ENCODE measurements around the gene PDGFRB. TPM values are rescaled to one million over a fixed set of nuclear protein-coding genes. Genes with fewer than 3 reads are reported as not detected.

Gene PDGFRB
- total RNA-seq, 2 donors from 2014 or later: 8.6 to 18.1 TPM

DNA sequence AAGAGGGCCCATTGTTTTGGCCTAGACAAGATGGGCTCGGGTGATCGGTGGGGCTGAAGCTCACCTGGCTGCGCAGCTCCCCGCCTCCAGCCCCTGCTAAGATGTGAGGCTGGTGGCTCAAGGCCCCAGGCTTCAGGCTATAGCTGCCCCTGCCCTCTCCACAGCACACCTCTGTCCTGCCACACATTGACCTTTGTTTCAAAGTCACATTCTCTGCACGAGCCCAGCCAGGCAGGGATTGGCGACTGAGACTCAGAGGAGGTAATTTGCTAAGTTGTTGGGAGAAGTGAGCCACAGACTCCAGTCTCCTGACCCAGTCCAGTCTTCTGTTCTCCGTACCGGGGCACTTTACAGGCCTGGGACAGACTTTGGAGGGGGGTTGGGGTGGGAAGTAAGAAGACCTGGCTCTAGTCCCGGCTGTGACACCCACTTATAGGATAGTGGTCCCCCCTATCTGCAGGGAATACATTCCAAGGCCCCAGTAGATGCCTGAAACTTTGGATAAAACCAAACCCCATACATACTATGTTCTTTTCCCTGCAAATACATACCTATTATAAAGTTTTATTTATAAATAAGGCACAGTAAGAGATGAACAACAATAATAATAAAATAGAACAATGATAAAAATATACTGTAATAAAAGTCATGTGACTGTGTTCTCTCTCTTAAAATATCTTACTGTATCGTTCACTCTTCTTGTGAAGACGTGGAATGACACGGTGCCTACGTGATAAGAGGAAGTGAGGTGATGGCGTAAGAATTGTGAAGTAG, 13.3 kb downstream of the PDGFRB start:
- Histone ChIP-seq H3K27ac (peak overlapping the region; percentile 72), H3K36me3 (no peaks in the 10 kb centered on the region), H3K4me1 (no peaks in the 10 kb centered on the region), H3K4me3 (no peak overlapping the region), H3K9ac (ENCODE audit: low read depth in 2 of 2, low read length in 2 of 2) (peak overlapping the region in 1 of 2 donors; percentile 46), H3K27me3 (no peaks in the 10 kb centered on the region), H3K9me3 (no peaks in the 10 kb centered on the region)
- TF ChIP-seq, protein P1, sequence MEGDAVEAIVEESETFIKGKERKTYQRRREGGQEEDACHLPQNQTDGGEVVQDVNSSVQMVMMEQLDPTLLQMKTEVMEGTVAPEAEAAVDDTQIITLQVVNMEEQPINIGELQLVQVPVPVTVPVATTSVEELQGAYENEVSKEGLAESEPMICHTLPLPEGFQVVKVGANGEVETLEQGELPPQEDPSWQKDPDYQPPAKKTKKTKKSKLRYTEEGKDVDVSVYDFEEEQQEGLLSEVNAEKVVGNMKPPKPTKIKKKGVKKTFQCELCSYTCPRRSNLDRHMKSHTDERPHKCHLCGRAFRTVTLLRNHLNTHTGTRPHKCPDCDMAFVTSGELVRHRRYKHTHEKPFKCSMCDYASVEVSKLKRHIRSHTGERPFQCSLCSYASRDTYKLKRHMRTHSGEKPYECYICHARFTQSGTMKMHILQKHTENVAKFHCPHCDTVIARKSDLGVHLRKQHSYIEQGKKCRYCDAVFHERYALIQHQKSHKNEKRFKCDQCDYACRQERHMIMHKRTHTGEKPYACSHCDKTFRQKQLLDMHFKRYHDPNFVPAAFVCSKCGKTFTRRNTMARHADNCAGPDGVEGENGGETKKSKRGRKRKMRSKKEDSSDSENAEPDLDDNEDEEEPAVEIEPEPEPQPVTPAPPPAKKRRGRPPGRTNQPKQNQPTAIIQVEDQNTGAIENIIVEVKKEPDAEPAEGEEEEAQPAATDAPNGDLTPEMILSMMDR (IDR thresholded peaks at IDR 0.05): no peak
- intact Hi-C loops (cut with DNase I): no loop called here
- no peak for DNase-seq

DNA sequence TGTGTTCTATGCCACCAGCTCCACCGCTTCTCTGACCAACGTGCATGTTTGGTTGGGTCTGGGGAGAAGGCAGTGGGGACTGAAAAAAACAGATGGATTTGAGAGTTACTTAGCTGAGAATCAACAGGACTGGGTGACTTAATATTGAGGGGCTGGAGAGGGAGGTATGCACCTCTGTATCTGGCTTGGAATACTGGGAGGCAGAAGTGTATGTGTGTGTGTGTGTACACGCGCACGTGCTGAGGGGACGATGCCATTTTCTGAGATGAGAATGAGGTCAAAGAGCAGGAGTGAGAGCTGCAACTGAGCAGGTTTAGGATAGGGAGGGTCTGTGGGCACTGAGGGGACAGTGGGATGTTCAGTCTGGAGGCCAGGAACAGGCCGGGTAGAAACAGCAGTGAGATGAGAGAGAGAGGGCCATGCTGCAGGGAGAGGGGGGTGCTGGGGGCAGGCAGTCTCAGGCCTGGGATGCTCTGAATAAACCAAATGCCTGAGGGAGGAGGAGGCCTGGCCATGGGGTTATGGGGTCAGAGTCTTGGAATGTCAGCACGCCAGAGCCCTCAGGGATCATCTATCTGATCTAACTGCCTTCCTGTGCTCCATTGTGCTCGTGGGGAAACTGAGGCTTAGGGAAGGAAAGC, 14.0 kb downstream of the PDGFRB start:
- H3K9me3 ChIP-seq: no peaks in the 10 kb centered on the region
- H3K9ac ChIP-seq (ENCODE audit: low read depth in 2 of 2, low read length in 2 of 2): peak overlapping the region in 1 of 2 donors; percentile 46
- intact Hi-C loops (cut with DNase I): no loop called here
- H3K4me3 ChIP-seq: no peak overlapping the region
- H3K4me1 ChIP-seq: no peaks in the 10 kb centered on the region
- TF ChIP-seq, protein P1 (IDR thresholded peaks at IDR 0.05): no peak
- no peaks in the 10 kb centered on the region for H3K27me3 ChIP-seq
- peak overlapping the region; percentile 72 for H3K27ac ChIP-seq
- H3K36me3 ChIP-seq: no peaks in the 10 kb centered on the region
- no peak for DNase-seq

DNA sequence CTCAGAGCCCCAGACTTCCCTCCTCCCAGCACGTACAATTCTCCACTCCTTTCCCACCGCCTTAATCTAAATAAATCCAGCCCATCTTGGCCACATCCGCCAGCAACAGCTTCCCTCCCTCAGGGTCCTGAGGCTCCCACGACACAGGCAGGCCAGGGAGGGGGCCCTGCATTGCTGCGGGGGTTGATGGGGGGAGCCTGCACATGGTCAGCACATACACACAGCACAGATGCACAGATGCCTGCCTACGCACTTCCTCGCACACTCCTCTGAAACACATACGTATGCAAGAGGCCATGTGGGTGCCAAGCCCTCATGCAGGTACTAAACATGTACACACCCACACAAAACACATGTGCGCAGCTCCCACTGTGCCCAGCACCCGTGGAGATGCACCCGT, 14.8 kb downstream of the PDGFRB start:
- Histone ChIP-seq H3K27me3 (no peaks in the 10 kb centered on the region), H3K27ac (peak overlapping the region; percentile 72)

DNA sequence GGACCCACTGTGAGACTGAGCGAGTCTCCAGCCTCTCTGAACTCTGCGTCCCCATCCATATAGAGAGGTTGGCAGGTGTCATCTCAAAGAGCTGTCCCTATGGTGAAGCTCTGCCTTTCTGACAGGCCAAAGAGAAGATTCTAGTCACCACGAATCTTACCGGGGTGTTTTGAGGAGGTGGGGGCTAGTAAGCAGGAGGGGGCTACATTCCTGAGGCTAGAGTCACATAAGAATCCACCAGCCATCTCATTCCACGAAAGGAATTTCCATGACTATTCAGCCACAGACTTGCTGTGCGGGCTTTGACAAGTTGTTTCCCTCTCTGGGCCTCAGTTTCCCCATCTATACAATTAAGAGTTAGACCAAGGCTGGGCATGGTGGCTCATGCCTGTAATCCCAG, 16.3 kb downstream of the PDGFRB start:
- no peak overlapping the region for H3K9ac ChIP-seq (ENCODE audit: low read depth in 2 of 2, low read length in 2 of 2)
- H3K27me3 ChIP-seq: no peaks in the 10 kb centered on the region
- no peak overlapping the region for H3K4me3 ChIP-seq
- no peaks in the 10 kb centered on the region for H3K4me1 ChIP-seq
- no peaks in the 10 kb centered on the region for H3K9me3 ChIP-seq
- DNase-seq: no peak
- intact Hi-C loops (cut with DNase I): loop anchor here (10.0 kb wide), 1 partner anchor 295 kb away; no protein-coding TSS in a partner anchor
- peak overlapping the region; percentile 72 for H3K27ac ChIP-seq
- TF ChIP-seq, protein P1 (IDR thresholded peaks at IDR 0.05): no peak
- no peaks in the 10 kb centered on the region for H3K36me3 ChIP-seq

More for the DNA sequence above, 14.8 kb downstream of the PDGFRB start:
- TF ChIP-seq, protein P1 (IDR thresholded peaks at IDR 0.05): no peak
- Histone ChIP-seq H3K9me3 (no peaks in the 10 kb centered on the region), H3K4me1 (no peaks in the 10 kb centered on the region), H3K4me3 (no peak overlapping the region), H3K9ac (ENCODE audit: low read depth in 2 of 2, low read length in 2 of 2) (peak overlapping the region in 1 of 2 donors; percentile 46), H3K36me3 (no peaks in the 10 kb centered on the region)
- no peak for DNase-seq
- intact Hi-C loops (cut with DNase I): no loop called here

DNA sequence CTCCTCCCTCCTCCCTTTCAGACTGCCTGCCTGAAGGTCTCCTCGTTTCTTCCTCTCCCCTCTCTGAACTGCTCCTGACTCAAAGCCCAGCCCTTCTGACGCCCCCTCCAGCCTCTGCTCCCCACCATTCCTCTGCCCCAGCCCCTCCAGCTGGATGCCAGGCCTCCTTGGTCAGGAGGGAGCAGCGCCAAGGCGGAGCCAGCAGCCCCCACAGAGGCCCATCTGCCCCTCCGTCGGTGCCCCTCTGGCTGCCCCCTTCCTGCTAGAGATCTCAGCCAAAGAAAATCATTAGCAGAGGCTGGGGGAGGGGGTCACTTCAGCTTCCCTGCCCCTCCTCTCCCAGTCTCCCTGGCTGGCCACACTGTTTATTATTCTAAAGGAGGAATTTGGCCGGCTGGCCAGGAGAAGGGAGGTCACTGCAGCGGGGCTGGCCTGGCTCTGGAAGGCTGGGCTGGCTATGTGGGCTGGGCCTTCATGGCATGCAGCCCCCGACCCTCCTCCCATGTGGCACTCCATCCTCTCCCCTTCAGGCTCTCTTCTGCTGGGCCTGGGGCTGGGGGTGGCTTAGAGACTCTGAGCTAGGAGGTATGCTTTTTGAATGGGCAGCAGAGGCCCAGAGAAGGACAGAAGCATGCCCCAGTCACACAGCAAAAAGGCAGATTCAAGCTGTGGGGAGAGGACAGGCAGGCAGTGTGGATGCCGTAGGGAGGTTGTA, 16.9 kb downstream of the PDGFRB start:
- no peak overlapping the region for H3K9ac ChIP-seq (ENCODE audit: low read depth in 2 of 2, low read length in 2 of 2)
- peak overlapping the region; percentile 72 for H3K27ac ChIP-seq
- no peaks in the 10 kb centered on the region for H3K36me3 ChIP-seq
- no peaks in the 10 kb centered on the region for H3K9me3 ChIP-seq
- TF ChIP-seq, protein P1 (IDR thresholded peaks at IDR 0.05): no peak
- H3K27me3 ChIP-seq: no peaks in the 10 kb centered on the region
- no peak overlapping the region for H3K4me3 ChIP-seq
- DNase-seq: no peak
- intact Hi-C loops (cut with DNase I): loop anchor here (10.0 kb wide), 1 partner anchor 296 kb away; no protein-coding TSS in a partner anchor
- H3K4me1 ChIP-seq: no peaks in the 10 kb centered on the region
